Activated T-helper 2 cell treated with anti-CD3 and anti-CD28 coated beads, Interferon-gamma antibody, Interleukin-2, Interleukin-4, amounts not matched to agents 10 μg/mL and 5 μg/mL and 100 μg/mL, durations not matched to agents 14 hours and 24 hours and 36 hours (primary cell): Measurements from ENCODE around the gene RALGPS1. TPM values are rescaled to one million over a fixed set of nuclear protein-coding genes. Genes with fewer than 3 reads are reported as not detected.

ENCODE experiments used
- DNase-seq: peaks from one replicate; pipeline ENCODE4 v3.0.0; 2021; ENCODE audit warnings: low spot score
- H3K27ac Mint-ChIP-seq: one replicate; pipeline ENCODE4 v1.8.0; 2021; ENCODE audit warnings: mixed read lengths
- H3K27me3 Mint-ChIP-seq: one replicate; pipeline ENCODE4 v1.8.0; 2021; ENCODE audit warnings: low read depth, mixed read lengths
- H3K36me3 Mint-ChIP-seq: one replicate; pipeline ENCODE4 v1.8.0; 2021; ENCODE audit warnings: low read depth, mixed read lengths
- H3K4me1 Mint-ChIP-seq: one replicate; pipeline ENCODE4 v1.8.0; 2021; ENCODE audit warnings: low read depth, mixed read lengths
- H3K4me3 Mint-ChIP-seq: one replicate; pipeline ENCODE4 v1.8.0; 2021; ENCODE audit warnings: low read depth, mild to moderate bottlenecking, moderate library complexity, mixed read lengths
- H3K9me3 Mint-ChIP-seq: one replicate; pipeline ENCODE4 v1.8.0; 2021; ENCODE audit warnings: mixed read lengths
- intact Hi-C: fragments of 100-400 bp; cut with micrococcal nuclease; formaldehyde crosslinking; loops from one replicate; pipeline ENCODE4 v1.15.1; 2023
- total RNA-seq: library from RNA; stranded (reverse); gene quantifications from 2 replicates; pipeline ENCODE4 v1.2.3, GENCODE V29; 2022

RALGPS1 gene
- 2.4 and 3.1 TPM in 2 replicates for total RNA-seq

- DNase-seq: peak; percentile 89
- peaks cover 26% of the 10 kb centered on the region for H3K27me3 Mint-ChIP-seq
- peak within 1 kb of the TSS; percentile 65 for H3K4me3 Mint-ChIP-seq
- intact Hi-C loops: no loop called here
- no peaks in the 10 kb centered on the region for H3K36me3 Mint-ChIP-seq
- H3K4me1 Mint-ChIP-seq: peaks cover 7% of the 10 kb centered on the region
- peaks cover 4% of the 10 kb centered on the region for H3K9me3 Mint-ChIP-seq
- H3K27ac Mint-ChIP-seq: no peak within 1 kb of the TSS
These were observed at the start of gene RALGPS1 for GRCh38 chr9:126914458-126915280. Gene RALGPS1, plus strand, starts transcription at chr9:126914782. Its CDS starts 47,508 bp downstream, at chr9:126962290.

GRCh38 chr9:126869368-126869767 is 45.2 kb upstream of the RALGPS1 start:
- Mint-ChIP-seq H3K27me3 (no peaks in the 10 kb centered on the region), H3K9me3 (no peaks in the 10 kb centered on the region), H3K4me3 (no peak overlapping the region), H3K36me3 (peaks cover 32% of the 10 kb centered on the region), H3K27ac (no peak overlapping the region), H3K4me1 (peaks cover 8% of the 10 kb centered on the region)
- intact Hi-C loops: no loop called here
- no peak for DNase-seq

GRCh38 chr9:126872516-126872915 is 42.1 kb upstream of the RALGPS1 start:
- Mint-ChIP-seq H3K36me3 (peaks cover 12% of the 10 kb centered on the region), H3K4me1 (peaks cover 20% of the 10 kb centered on the region), H3K27me3 (no peaks in the 10 kb centered on the region), H3K4me3 (no peak overlapping the region), H3K27ac (no peak overlapping the region), H3K9me3 (no peaks in the 10 kb centered on the region)
- intact Hi-C loops: no loop called here
- DNase-seq: no peak

- H3K9me3 Mint-ChIP-seq: no peaks in the 10 kb centered on the region
- intact Hi-C loops: no loop called here
- no peak overlapping the region for H3K4me3 Mint-ChIP-seq
- no peak overlapping the region for H3K27ac Mint-ChIP-seq
- DNase-seq: no peak
- no peaks in the 10 kb centered on the region for H3K27me3 Mint-ChIP-seq
- H3K36me3 Mint-ChIP-seq: peaks cover 9% of the 10 kb centered on the region
- peaks cover 20% of the 10 kb centered on the region for H3K4me1 Mint-ChIP-seq
These were observed 39.9 kb upstream of the RALGPS1 start for GRCh38 chr9:126874546-126875314.

- Mint-ChIP-seq H3K4me1 (peaks cover 18% of the 10 kb centered on the region), H3K36me3 (peaks cover 20% of the 10 kb centered on the region), H3K9me3 (no peaks in the 10 kb centered on the region), H3K27ac (peak overlapping the region; percentile 5), H3K27me3 (no peaks in the 10 kb centered on the region), H3K4me3 (no peak overlapping the region)
- intact Hi-C loops: no loop called here
- DNase-seq: no peak
These were observed 38.6 kb upstream of the RALGPS1 start for GRCh38 chr9:126875756-126876510.

- DNase-seq: no peak
- Mint-ChIP-seq H3K4me3 (no peak overlapping the region), H3K9me3 (no peaks in the 10 kb centered on the region), H3K27me3 (no peaks in the 10 kb centered on the region), H3K4me1 (peaks cover 18% of the 10 kb centered on the region), H3K36me3 (peaks cover 21% of the 10 kb centered on the region), H3K27ac (no peak overlapping the region)
- intact Hi-C loops: no loop called here
These were observed 38.1 kb upstream of the RALGPS1 start for GRCh38 chr9:126876531-126876930.

GRCh38 chr9:126877418-126877817 is 37.2 kb upstream of the RALGPS1 start:
- Mint-ChIP-seq H3K27me3 (no peaks in the 10 kb centered on the region), H3K27ac (no peak overlapping the region), H3K4me1 (peaks cover 15% of the 10 kb centered on the region), H3K4me3 (no peak overlapping the region), H3K36me3 (peaks cover 29% of the 10 kb centered on the region), H3K9me3 (no peaks in the 10 kb centered on the region)
- DNase-seq: no peak
- intact Hi-C loops: no loop called here

- H3K4me3 Mint-ChIP-seq: no peak overlapping the region
- no peak overlapping the region for H3K27ac Mint-ChIP-seq
- peaks cover 29% of the 10 kb centered on the region for H3K36me3 Mint-ChIP-seq
- H3K27me3 Mint-ChIP-seq: no peaks in the 10 kb centered on the region
- H3K4me1 Mint-ChIP-seq: peaks cover 12% of the 10 kb centered on the region
- intact Hi-C loops: no loop called here
- no peak for DNase-seq
- H3K9me3 Mint-ChIP-seq: no peaks in the 10 kb centered on the region
These were observed 35.3 kb upstream of the RALGPS1 start for GRCh38 chr9:126879288-126879687.

GRCh38 chr9:126880226-126880946 is 34.2 kb upstream of the RALGPS1 start:
- H3K36me3 Mint-ChIP-seq: peaks cover 29% of the 10 kb centered on the region
- no peaks in the 10 kb centered on the region for H3K9me3 Mint-ChIP-seq
- no peaks in the 10 kb centered on the region for H3K27me3 Mint-ChIP-seq
- H3K27ac Mint-ChIP-seq: no peak overlapping the region
- no peak overlapping the region for H3K4me3 Mint-ChIP-seq
- intact Hi-C loops: no loop called here
- no peak for DNase-seq
- H3K4me1 Mint-ChIP-seq: peaks cover 11% of the 10 kb centered on the region

GRCh38 chr9:126880947-126881332 is 33.6 kb upstream of the RALGPS1 start:
- DNase-seq: no peak
- peaks cover 9% of the 10 kb centered on the region for H3K4me1 Mint-ChIP-seq
- no peak overlapping the region for H3K4me3 Mint-ChIP-seq
- no peaks in the 10 kb centered on the region for H3K27me3 Mint-ChIP-seq
- H3K9me3 Mint-ChIP-seq: no peaks in the 10 kb centered on the region
- intact Hi-C loops: no loop called here
- no peak overlapping the region for H3K27ac Mint-ChIP-seq
- peaks cover 29% of the 10 kb centered on the region for H3K36me3 Mint-ChIP-seq

- H3K27me3 Mint-ChIP-seq: no peaks in the 10 kb centered on the region
- intact Hi-C loops: no loop called here
- H3K27ac Mint-ChIP-seq: no peak overlapping the region
- H3K4me3 Mint-ChIP-seq: no peak overlapping the region
- peaks cover 29% of the 10 kb centered on the region for H3K36me3 Mint-ChIP-seq
- H3K9me3 Mint-ChIP-seq: no peaks in the 10 kb centered on the region
- DNase-seq: no peak
- no peaks in the 10 kb centered on the region for H3K4me1 Mint-ChIP-seq
These were observed 31.8 kb upstream of the RALGPS1 start for GRCh38 chr9:126882746-126883145.

- Mint-ChIP-seq H3K4me3 (no peak overlapping the region), H3K9me3 (no peaks in the 10 kb centered on the region), H3K27ac (no peak overlapping the region), H3K4me1 (no peaks in the 10 kb centered on the region), H3K27me3 (no peaks in the 10 kb centered on the region), H3K36me3 (peaks cover 29% of the 10 kb centered on the region)
- intact Hi-C loops: no loop called here
- DNase-seq: no peak
These were observed 30.9 kb upstream of the RALGPS1 start for GRCh38 chr9:126883636-126884035.
